Activated CD4-positive, alpha-beta T cell treated with anti-CD3 and anti-CD28 coated beads, Interleukin-2, Interleukin-4, amounts not matched to agents 100 ng/mL and 50 ng/mL, durations not matched to agents 16 hours and 8 hours (primary cell): ENCODE measurements around the gene AFDN.

ENCODE experiments used
- DNase-seq: peaks from one replicate; pipeline ENCODE4 v3.0.0-alpha.2; 2020; ENCODE audit warnings: low spot score

The AFDN gene

DNA sequence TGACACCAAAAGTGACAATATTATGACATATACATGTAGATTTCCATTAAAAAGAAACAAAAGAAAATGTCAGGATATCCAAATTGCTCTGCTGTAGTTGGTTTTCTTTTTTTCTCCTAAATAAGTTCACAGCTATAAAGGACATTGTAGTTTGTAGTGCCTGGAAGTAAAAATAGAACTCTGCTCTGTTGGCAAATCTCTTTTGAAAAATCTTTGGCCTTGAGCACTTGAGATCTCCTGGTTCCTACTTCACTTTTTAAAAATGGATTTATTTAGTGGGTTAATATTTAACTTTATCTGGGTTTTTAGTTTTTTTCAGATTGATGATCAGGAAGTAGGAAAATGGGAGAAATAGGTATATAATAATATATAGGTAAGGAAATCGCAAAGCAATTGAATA, 52.9 kb downstream of the AFDN start:
- no peak for DNase-seq

DNA sequence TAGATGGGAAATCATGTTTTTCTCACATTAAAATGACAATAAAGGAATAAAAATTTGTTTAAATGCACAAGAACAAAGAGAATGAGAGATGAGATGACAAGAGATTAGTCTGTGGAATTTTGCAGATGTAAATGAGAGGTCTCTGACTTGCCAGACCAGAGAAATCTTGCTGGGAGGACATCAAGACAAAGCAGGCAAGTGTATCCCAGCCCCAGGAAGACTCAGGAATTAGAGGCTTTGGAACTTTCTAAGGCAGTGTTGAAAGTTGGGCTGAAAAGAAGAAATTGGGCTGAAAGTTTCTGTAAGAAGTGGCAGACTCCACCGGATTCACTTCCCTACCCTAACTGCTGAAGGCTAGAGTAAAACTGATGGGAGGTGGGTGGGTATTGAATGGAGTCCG, 54.6 kb downstream of the AFDN start:
- no peak for DNase-seq

DNA sequence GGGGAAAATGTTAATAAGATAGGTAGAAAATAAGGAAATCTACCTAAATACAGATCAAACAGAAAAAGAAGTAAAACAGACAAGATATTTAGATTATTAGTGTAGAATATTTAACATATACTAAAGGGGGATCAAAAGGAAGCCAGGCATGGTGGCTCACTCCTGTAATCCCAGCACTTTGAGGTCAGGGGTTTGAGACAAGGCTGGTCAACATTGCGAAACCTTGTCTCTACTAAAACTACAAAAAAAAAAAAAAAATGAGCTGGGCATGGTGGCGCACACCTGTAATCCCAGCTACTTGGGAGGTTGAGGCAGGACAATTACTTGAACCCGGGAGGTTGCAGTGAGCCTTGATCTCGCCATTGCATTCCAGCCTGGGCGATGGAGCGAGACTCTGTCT, 55.5 kb downstream of the AFDN start:
- no peak for DNase-seq

DNA sequence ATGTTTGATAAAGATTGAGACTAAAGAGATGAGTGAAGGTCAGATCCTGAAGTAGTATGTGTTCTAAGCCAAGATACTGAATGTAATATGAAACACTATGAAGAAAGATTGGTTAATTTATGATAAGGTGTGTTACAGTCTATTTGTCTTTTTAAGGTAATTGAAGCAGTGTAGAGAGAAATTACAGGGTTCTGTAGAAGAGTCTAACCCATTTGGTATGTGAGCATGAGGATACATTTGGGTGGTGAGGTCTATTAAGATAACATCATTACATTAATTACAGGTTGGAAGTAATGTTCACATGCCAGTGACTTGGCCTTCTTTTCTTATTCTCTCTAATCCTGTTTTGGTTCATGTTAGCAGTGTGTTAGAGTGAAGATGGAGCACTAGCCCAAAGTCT, 61.4 kb downstream of the AFDN start:
- no peak for DNase-seq

DNA sequence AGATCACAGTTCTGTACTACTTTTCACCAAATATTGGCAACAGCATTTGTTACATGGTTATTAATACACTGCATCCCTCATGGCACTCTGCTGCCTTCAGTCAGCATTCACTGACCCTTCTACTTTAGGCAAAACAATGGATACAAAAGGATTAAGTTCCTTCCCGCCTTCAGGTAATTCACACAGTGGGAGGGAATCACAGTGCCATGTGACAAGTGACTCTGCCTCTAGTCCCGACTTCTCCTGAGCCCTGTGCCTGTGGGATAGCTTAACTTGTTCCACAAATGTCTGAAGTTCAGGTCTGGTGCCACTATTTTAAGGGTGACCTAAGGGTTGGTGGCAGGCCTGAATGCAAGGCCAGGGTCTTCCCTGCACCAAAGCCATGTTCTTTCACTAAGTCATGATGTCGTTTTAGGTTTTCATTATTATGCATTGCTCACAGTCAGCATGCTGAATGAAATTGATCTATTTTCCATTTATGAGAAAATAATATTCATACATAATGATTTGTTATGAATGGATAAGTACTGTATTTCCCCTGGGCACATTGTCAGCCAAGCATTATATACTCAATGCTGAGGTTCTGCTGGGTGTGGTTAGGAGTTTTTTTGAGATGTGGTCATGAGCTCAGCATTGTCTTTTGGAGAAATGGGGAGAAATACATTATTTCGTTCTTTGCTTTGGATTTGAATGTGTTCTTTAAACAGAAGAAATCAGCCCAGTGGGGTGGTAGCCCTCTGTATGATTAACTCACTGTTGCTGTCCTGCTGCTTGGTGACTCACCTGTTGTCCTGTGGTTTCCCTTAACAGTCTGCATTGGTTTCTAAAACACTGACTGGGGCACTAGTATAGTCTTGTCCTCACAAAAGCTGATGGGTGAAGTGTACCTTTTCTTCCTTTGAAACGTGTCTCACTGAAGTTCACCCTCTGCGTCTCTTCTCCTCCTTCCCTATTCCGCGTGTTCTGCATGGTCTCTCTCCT, 66.4 kb downstream of the AFDN start:
- DNase-seq = peak; percentile 32

DNA sequence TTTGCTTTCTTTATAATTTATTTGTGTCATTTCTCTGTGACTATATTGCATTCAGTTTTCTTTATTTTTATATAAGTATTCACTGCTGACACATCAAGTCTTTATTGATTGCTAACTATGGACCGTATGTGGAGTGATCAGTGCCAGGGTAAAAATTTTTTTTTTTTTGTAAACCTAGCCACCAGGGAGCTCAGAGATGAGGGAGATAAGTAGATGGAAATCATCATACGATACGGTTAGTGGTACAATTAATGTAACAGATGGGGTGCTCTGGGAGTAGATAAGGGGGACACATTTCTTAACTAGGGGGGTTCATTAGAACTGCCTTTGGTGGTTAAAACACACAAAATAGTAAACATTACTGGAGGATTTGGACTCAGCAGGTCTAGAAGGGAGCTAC, 68.3 kb downstream of the AFDN start:
- no peak for DNase-seq

DNA sequence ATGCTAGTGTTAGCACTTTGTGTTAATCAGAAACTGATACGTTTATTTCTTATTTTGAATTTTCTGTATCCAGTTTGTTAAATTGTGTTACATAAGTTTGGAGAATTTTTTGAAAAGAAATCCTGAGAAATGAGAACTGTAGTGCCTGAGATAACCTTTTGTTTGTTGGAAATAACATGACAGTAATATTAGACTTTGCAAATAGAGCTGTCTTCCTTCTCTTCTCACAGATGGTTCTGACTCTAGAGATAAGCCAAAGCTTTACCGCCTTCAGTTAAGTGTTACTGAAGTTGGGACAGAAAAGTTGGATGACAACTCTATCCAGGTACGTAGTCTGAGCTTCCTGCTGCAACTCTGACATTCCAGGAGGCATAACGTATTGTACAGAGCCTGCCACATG, 69.9 kb downstream of the AFDN start:
- no peak for DNase-seq

DNA sequence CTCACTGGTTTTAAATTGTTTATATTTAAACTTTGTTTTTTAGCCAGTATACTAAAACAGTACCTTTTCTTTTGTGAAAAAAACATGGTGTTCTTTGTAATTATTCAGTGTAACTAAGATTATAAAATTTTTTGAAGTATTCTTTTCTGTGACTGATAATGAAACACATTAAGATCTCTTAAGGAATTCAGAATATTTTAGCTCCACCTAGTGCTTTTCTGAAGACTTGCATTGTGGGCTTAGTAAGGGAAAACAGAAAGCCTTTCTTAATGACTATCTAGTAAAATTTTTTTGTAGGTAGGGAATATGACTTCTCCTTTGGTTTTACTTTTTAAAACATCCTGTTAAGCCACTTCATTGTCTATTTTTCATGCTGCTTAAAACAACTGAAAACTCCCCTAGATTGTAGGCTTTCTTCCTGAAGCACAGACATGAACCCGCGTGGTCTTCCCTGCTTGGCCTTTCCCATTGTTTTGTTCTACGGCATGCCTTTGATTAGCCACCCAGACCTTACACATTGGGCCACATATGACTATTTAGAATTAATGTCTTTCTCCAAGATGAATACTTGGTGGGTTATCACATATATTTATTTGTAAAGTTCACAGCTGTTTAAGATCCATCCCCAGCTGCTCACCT, 72.1 kb downstream of the AFDN start:
- peak; percentile 27 for DNase-seq

DNA sequence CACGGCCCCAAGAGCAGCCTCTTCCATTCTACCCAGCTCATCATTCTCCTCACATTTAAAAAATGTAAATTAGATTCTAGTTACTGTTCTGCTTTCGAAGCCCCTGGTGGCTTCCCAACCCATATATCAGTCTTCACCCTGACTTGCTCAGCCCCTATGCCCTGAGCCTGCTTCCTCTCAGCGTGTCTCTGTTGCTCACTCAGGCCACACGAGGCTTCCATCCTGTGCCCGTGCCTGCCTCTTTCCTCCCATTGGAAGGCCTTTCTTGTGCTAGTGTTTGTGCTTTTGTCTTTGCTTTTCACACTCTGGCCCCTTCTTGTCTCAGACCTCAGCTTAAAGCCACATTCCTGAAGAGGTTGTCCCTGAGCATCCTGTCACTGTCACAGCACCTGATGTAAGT, 78.1 kb downstream of the AFDN start:
- DNase-seq = no peak

DNA sequence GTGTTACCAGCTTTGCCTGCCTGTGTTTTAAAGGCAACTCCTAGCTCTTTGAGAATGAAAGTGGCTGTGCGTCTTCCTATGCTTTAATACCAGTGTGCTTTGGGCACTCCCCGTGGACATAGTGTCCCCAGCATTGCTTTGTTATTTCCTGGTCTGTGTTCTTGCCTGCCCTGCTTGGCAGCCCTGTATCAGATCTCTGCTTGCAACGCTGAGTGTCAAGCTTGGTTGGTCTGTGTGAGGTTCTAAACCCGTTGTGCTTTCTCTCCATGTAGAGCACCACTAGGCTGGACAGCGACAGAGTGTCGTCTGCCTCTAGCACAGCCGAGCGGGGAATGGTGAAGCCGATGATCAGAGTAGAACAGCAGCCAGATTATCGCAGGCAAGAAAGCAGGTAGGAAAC, 80.2 kb downstream of the AFDN start:
- no peak for DNase-seq

DNA sequence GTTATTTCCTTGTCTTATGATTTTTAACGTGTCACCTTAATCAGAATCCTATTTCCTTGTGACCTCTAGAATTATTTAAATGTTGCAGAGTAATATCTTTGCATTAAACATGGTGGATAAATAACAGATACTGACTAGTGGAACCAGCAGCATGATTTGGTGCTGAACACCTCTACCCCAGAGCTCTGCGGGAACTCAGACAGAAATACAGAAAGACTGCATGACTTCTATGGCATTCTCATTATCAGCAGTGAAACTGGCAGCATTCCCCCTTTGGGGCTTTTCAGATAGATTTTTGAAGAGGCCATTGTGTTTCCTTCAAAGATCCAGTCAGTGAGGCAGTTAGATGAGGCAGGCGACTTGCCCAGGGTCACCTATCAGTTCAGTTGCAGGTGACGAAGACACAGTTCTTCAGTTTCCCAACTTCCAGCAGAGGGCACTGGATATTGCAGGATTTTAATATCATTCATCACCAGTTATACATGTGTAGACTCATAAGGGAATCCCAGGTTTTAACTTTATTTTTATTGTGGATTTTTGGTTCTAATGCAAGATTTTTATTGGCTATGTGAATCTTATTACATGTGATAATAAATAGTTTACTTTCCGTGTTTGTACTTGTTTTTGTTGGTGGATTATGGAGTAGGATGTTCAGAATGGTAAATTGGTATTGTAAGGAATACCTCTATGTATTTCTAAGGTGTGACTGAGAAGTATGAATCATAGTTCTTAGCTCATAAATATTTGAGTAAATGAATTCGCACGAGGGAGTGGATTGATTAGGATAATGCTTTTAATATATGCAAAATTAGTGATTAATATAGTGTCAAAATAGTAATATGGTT, 81.3 kb downstream of the AFDN start:
- DNase-seq = no peak

DNA sequence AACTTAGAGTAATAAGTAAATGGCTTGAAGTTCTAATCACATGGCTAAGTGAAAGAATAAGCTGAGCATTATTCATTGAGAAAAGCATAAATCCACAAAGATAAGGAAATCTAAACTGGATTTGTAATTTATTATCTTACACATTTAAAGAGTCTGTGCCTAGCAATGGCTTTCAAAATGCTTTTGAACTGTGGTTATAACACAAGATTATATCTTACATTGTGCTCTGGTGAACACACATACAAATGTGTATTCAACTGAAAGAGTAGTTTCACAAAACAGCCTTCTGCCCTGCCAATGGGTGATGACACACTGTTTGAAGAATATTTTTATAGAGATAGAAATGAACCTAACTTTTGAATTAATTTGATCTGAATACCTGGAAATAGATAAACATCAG, 83.3 kb downstream of the AFDN start:
- no peak for DNase-seq

DNA sequence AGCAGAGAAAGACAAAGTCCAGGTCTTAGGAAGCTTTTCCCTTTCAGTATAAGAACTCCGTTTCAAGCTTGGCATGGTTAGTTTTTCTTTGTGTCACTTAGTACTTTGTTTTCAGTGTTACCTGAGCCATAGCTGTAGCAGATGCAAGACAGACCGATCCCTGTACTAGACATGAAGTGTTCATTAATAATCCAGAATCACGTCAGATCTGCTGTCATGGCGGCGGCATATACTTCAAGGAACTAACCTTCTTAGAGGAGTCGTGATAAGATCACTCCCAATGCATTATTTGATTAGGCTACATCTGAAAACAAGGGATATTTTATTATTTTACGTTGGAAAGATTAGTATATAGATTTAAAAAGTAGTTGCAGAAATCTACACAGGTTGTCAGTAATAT, 83.9 kb downstream of the AFDN start:
- no peak for DNase-seq

DNA sequence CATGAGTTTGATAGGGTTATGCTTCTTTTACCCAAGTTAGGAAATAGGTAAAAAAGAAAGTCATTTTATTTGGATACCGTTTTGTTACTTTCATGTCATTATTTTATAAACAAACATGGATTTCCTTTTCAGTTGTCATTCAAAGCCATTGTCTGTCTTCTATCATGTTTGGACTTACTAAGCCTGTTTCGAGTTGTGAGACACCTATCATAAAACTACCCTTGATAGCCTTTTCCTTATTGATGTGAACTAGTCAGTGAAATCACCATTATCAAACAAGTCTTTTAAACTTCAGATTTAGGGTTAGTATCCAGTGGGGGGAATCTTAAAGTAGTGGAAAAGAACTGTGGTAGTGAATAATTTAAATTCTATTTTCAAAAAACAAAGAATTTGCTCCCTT, 85.8 kb downstream of the AFDN start:
- DNase-seq = no peak

DNA sequence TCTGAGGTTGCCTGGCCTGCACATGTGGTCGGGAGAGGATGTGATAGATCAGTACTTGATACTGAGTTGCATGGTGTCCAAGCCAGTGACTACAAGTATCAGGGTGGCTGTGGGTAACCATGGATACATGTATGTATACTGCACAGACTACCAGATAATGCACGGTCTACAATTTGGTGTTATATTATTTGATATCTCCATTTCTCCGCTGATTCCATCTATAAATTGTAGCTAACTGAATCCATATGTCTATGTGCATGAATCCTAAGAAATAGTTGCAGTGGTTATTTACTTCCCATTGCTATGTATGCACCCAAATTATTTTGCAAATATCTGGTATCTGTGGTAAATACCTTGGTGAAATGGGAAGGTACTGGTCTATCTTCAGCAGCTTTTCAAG, 87.0 kb downstream of the AFDN start:
- DNase-seq = no peak

DNA sequence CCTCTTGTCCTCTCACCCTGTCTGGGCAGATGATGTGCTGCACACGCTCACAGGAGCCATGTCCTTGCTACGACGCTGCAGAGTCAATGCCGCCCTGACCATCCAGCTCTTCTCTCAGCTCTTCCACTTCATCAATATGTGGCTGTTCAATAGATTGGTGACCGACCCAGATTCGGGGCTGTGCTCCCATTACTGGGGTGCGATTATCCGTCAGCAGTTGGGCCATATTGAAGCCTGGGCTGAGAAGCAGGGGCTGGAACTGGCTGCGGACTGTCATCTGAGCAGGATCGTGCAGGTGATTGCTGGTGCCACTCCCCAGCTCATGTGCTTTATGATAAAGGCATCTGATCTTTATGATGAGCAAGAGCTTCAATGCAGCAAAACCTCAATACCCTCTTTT, 88.4 kb downstream of the AFDN start:
- no peak for DNase-seq

DNA sequence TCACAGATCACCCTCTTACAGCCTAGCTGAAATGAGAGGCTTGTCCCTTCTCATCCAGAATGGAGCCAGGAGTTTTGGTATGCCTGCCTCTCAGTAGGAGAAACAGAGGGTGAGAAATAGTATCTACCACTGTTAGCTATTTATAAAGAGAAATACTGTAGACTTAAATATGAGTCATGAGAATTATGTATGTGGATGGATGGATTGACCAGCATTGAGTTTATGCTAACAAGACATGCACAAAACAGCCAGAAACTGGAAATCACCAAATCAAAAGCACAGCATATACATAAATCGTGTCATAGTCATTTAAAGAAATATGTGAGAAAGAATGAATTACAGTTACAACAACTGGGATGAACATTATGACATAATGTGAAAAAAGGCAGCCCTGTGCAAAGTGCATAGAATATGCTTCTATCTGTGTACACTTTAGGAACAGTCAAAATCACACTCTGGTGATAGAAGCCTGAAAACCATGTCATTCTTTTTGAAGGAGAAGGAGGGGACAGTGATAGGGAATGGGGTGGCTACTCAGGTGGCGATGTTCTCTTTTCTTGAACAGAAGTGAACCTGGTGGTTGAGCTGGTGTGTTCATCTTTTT, 90.9 kb downstream of the AFDN start:
- DNase-seq = no peak

DNA sequence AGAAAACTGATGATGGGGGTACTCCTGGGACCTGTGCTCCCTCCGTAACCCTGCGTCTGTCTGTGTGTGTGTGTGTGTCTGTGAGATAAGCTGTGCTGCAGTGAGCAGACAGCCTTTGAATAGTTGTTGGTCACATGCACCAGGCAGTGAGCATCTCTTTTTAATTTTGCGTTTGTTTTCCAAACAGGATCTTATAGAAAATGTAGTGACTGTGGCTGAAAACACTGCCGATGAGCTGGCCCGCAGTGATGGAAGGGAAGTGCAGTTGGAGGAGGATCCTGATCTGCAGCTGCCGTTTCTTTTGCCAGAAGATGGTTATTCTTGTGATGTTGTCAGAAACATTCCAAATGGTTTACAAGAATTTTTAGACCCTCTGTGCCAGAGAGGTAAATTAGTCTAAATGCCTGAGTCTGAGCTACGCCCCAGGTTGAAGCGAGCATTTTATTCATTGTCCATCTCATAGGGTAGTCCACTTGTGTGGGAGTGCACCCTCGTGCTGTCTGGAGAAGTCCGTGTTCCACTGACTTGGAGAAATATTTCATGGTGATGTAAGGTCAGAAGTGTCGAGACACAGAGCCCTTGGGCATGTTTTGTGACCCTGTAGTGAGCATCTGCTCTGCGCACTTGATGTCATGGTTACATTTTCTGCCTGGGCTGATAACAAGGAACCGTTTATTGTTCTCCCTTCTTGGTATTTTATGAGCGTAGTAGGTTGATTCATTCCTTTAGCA, 92.0 kb downstream of the AFDN start:
- no peak for DNase-seq

DNA sequence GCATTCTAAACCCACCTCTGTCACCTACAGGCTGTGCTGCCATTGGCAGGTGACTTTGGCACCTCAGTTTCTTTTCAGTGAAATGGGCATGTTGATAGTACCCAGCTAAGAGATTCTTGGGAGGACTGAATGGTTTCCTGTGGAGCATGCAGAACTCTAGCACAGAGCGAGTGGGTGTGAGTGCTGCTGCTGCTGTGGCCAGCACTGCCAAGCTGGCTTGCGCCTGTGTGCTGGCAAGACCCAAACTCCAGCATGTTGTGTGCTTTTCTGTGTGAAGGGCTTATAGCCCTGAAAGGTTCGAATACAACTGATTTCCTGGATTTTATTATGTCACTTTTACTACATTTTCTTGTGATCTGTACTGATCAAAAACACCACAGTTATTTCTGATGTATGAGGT, 92.6 kb downstream of the AFDN start:
- no peak for DNase-seq

DNA sequence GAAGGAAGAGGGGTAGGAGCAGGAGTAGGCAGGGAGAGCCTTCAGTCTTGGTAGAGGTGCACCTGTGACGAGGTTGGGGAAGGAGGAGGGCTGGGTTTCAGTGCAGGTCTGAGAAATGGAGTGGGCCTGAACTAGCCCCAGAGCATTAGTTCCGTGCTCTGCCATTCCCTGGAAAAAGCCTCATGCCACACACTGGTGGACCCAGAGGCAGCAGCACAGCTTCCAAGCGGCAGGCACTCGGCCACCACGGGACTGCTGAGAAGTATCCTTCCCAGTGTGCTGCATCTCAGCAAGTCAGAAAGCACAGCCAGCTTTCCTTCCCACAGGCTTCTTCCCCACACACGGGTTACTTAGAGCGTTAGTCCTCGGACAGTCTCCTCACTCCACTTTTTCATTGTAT, 93.5 kb downstream of the AFDN start:
- no peak for DNase-seq

DNA sequence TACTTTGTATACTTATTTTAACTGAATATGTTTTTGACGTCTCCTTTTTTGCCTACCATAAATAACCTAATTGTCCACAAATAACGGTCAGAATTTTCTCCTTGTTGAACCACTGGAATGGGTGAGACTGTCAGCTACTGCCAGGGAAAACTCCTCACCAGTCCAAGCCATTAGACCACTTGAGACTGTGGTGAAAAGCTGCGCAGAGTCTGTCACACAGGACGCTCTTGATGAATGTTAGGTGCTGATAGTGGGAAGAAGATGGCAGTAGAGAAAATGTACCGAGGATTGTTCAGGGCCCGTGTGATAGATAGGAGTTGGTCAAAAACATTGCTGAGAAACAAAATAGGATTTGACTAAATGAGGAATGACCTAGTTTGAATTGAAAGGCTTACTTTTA, 95.1 kb downstream of the AFDN start:
- DNase-seq = no peak

DNA sequence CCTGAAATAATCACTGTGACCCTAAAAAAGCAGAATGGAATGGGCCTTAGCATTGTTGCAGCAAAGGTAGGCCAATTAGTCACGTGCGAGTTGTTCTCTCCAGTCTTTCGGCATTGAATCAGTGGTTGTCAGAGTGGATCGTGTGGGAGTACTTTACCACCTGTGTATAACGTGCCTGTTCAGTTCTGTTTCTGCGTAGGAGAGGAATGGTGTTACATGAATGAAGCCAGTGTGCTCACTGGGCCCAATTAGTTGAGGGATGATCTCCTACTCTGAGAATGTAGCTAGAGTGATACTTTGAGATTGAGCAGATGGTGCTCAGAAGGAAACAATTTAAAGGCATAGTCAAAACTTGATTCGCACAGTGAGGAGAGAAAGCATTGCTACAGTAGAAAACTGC, 98.3 kb downstream of the AFDN start:
- no peak for DNase-seq
